ENCODE measurements around the gene VWDE.
"Not testable (repeated sequence)": the region's sequence is repeated elsewhere in the genome, so short reads cannot be mapped to it uniquely, and the experiment has no call there.

Gene VWDE

DNA sequence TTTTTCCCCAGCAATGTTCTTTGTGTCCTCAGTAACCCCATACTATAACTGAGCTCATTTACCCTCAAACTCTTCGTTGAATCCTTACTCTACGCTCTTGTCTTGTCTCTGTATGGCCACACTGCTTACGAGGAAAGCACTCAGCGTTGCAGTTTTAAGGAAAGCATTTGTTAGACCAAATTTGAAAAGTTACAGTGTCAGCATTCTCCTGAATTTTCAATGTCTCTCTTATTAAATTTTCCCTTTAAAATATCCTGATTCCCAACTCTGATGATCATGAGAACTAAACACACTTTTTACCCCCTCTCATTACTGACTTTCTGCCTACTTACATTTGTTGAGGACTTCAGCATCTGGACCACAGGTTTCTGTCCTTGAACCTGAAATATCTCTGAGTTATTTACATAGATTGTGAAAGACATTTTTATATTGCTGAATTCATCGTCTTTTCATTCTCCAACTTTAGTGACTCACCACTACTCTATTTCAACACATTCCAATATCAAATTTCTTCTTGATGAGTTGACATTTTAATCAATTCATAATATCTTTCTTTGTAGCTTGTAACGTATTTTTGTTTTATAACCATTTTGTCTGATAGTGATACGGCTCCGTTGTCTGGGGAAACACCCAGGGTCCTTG lies 19.8 kb upstream of the VWDE start:
- Histone ChIP-seq H3K9ac (ENCODE audit: low read length) (no peak overlapping the region), H3K4me3 (ENCODE audit: low read length) (no peak overlapping the region), H3K27me3 (ENCODE audit: control insufficient read depth, insufficient read depth, low read length) (no peaks in the 10 kb centered on the region), H3K36me3 (ENCODE audit: control insufficient read depth, insufficient read depth, low read length) (no peaks in the 10 kb centered on the region), H3K4me1 (ENCODE audit: control insufficient read depth, insufficient read depth, low read length) (no peaks in the 10 kb centered on the region), H3K9me3 (ENCODE audit: control insufficient read depth, low read length) (no peaks in the 10 kb centered on the region)

DNA sequence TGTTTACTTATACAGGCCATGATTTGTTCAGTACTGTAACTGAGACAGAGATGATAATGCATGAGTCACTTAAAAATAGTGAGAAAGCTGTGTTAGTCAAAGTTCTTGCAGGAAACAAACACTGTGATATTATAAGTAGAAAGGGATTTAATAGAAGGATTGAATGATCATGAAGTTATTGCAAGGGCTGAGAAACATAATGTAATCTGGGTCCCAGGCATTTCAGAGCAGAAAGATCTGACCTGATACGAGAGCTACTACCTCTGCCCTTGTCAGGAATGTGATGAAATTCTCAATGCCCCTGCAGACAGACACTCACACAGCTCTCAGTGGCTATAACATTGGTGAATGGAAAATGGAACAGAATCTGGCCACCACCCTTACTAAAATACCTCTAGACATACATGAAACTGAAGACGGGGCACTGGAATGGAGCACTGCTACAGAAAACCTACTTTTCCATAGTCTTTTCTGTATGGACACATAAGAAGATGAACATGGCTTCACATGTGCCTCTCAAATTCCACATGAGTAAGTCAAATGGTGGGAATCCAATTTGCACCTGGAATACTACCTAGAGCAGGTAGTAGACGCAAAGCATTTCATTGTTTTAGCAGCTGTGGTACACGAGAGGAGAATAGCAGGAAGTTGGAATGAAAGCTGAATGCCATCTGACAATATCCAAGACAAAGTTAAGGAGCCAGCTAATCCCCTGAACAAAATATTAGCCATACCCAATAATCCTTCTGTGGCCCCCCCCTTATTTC lies 19.1 kb upstream of the VWDE start:
- Histone ChIP-seq H3K9ac (ENCODE audit: low read length) (no peak overlapping the region), H3K36me3 (ENCODE audit: control insufficient read depth, insufficient read depth, low read length) (no peaks in the 10 kb centered on the region), H3K9me3 (ENCODE audit: control insufficient read depth, low read length) (no peaks in the 10 kb centered on the region), H3K4me1 (ENCODE audit: control insufficient read depth, insufficient read depth, low read length) (no peaks in the 10 kb centered on the region), H3K4me3 (ENCODE audit: low read length) (no peak overlapping the region), H3K27me3 (ENCODE audit: control insufficient read depth, insufficient read depth, low read length) (no peaks in the 10 kb centered on the region)

DNA sequence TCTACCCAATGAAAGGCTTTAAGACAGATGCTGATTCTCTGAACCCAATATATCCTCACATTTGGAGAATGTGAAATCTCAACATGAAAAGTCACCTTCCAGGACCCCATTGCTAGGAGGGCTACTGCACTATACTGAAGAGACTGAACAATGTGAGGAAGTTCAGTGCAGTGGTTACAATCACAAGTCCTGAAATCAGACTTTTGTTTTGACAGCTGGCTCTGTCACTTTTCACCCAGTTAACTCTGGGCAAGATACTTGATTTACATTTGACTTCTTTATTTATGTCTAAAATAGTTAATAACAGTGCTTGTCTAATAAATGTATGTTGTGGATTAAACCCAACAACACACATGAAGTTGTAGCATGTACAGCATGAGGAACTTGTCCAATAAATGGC lies 14.8 kb upstream of the VWDE start:
- no peaks in the 10 kb centered on the region for H3K27me3 ChIP-seq (ENCODE audit: control insufficient read depth, insufficient read depth, low read length)
- no peaks in the 10 kb centered on the region for H3K36me3 ChIP-seq (ENCODE audit: control insufficient read depth, insufficient read depth, low read length)
- H3K4me1 ChIP-seq (ENCODE audit: control insufficient read depth, insufficient read depth, low read length) = no peaks in the 10 kb centered on the region
- H3K9me3 ChIP-seq (ENCODE audit: control insufficient read depth, low read length) = no peaks in the 10 kb centered on the region
- no peak overlapping the region for H3K4me3 ChIP-seq (ENCODE audit: low read length)
- no peak overlapping the region for H3K9ac ChIP-seq (ENCODE audit: low read length)

DNA sequence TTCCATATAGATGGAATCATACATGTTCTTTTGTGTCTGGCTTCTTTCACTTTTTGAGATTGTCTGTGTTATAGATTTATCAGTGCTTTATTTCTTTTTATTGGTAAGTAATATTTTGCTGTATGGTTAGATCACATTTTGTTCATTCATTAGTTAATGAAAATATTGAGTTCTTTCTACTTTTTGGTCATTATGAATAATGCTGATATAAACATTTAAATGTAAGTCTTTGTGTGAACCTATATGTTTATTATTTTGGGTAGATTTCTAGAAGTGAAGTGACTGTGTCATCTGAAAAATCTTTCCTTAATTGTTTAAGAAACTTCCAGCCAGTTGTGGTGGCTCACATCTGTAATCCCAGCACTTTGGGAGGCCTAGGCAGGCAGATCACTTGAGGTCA lies 11.4 kb upstream of the VWDE start:
- Histone ChIP-seq H3K9ac (ENCODE audit: low read length) (no peak overlapping the region), H3K4me1 (ENCODE audit: control insufficient read depth, insufficient read depth, low read length) (no peaks in the 10 kb centered on the region), H3K4me3 (ENCODE audit: low read length) (no peak overlapping the region), H3K27me3 (ENCODE audit: control insufficient read depth, insufficient read depth, low read length) (no peaks in the 10 kb centered on the region), H3K9me3 (ENCODE audit: control insufficient read depth, low read length) (no peaks in the 10 kb centered on the region), H3K36me3 (ENCODE audit: control insufficient read depth, insufficient read depth, low read length) (no peaks in the 10 kb centered on the region)

DNA sequence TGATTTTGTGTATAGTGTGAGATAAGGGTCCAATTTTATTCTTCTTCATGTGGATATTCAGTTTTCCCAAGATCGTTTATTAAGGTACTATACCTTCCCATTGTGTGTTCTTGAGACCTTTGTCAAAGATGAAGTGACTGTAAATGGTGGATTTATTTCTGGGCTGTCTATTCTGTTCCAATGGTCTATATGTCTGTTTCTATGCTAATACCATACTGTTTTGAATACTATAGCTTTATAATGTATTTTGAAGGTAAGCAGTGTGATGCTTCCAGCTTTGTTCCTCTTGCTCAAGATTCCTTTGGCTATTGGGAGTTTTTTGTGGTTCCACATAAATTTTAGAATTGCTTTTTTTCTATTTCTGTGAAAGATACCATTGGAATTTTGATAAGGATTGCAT lies 8.7 kb upstream of the VWDE start:
- H3K9ac ChIP-seq (ENCODE audit: low read length) = no peak overlapping the region
- H3K9me3 ChIP-seq (ENCODE audit: control insufficient read depth, low read length) = no peaks in the 10 kb centered on the region
- H3K4me1 ChIP-seq (ENCODE audit: control insufficient read depth, insufficient read depth, low read length) = no peaks in the 10 kb centered on the region
- H3K4me3 ChIP-seq (ENCODE audit: low read length) = no peak overlapping the region
- H3K36me3 ChIP-seq (ENCODE audit: control insufficient read depth, insufficient read depth, low read length) = no peaks in the 10 kb centered on the region
- H3K27me3 ChIP-seq (ENCODE audit: control insufficient read depth, insufficient read depth, low read length) = no peaks in the 10 kb centered on the region

DNA sequence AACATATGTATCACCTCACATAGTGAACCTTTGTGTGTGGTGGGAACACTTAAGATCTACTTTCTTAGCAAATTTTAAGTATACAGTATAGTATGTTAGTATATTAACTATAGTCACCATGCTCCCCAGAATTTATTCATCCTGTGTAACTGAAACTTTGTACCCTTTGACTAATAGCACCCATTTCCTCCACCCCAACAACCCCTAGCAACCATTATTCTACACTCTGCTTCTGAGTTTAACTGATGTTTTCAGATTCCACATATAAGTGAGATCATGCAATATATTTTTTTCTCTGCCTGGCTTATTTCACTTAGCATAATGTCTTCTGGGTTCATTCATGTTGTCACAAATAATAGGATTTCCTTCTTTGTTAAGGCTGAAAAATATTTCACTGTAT lies 6.9 kb upstream of the VWDE start:
- Histone ChIP-seq H3K9me3 (ENCODE audit: control insufficient read depth, low read length) (no peaks in the 10 kb centered on the region), H3K4me1 (ENCODE audit: control insufficient read depth, insufficient read depth, low read length) (no peaks in the 10 kb centered on the region), H3K36me3 (ENCODE audit: control insufficient read depth, insufficient read depth, low read length) (no peaks in the 10 kb centered on the region), H3K4me3 (ENCODE audit: low read length) (no peak overlapping the region), H3K27me3 (ENCODE audit: control insufficient read depth, insufficient read depth, low read length) (no peaks in the 10 kb centered on the region), H3K9ac (ENCODE audit: low read length) (no peak overlapping the region)

DNA sequence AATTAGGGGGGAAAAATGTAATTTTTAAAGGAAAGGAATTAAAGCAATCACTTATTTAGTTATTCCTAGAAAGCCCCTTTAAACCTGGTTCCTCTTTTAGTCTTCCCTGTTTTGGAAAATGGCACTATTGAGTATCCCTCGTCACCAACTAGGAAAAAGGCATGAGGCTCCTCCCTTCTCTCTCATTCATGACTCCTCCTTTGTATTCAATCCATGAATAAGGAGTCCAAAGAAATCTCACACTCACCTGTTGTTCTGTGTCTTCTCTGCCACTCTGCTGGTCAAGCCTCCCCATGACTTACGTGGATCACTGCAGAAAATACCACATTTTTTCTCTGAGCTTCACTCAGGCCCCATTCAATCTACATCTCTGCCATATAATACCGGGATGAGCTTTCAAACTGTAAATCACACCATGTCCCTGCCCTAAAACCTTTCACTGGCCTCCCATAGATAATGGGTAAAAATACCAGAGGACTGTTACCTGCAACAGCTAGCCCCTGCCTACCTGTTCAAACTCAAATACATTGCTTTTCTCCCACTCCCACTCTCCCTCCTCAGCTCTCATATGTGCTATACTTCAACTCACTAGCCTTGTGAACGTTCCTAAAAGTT lies 5.5 kb upstream of the VWDE start:
- Histone ChIP-seq H3K4me3 (ENCODE audit: low read length) (no peak overlapping the region), H3K9me3 (ENCODE audit: control insufficient read depth, low read length) (no peaks in the 10 kb centered on the region), H3K4me1 (ENCODE audit: control insufficient read depth, insufficient read depth, low read length) (no peaks in the 10 kb centered on the region)

DNA sequence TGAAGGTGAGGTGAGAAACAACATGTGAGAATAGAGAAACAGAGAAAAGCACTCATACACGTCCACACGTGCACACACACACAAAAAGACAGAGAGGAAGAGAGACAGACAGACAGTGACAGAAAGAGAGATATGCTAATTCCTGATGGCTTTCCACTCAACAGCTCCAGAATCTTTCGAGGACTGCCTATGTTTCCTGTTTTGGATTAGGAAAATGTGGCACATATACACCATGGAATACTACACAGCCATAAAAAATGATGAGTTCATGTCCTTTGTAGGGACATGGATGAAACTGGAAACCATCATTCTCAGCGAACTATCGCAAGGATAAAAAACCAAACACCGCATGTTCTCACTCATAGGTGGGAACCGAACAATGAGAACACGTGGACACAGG lies 4.0 kb upstream of the VWDE start:
- H3K36me3 ChIP-seq (ENCODE audit: control insufficient read depth, insufficient read depth, low read length); H3K4me1 ChIP-seq (ENCODE audit: control insufficient read depth, insufficient read depth, low read length); H3K9me3 ChIP-seq (ENCODE audit: control insufficient read depth, low read length); H3K4me3 ChIP-seq (ENCODE audit: low read length); H3K9ac ChIP-seq (ENCODE audit: low read length): not testable (repeated sequence)
- peaks cover 18% of the 10 kb centered on the region for H3K27me3 ChIP-seq (ENCODE audit: control insufficient read depth, insufficient read depth, low read length)

More for the DNA sequence above, 5.5 kb upstream of the VWDE start:
- H3K36me3 ChIP-seq (ENCODE audit: control insufficient read depth, insufficient read depth, low read length) = no peaks in the 10 kb centered on the region
- peaks cover 3% of the 10 kb centered on the region for H3K27me3 ChIP-seq (ENCODE audit: control insufficient read depth, insufficient read depth, low read length)
- no peak overlapping the region for H3K9ac ChIP-seq (ENCODE audit: low read length)

DNA sequence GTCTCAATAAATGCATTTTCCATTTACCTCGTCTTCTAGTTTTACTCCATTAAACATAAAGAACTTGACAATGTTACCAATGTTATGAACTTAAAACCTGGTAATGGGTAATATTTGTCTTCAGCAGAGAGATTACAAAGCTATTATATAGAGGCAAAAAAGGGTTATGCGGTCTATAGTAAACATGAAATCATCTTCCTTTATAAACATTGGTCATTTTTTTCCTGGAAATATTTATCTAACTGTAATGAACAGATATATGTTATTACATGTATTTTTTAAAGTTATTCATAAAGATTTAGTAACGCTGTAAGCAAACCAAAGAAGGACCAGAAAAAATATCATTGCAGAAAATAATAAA lies 1.3 kb downstream of the VWDE start:
- Histone ChIP-seq H3K9ac (ENCODE audit: low read length) (no peak overlapping the region), H3K36me3 (ENCODE audit: control insufficient read depth, insufficient read depth, low read length) (no peaks in the 10 kb centered on the region), H3K9me3 (ENCODE audit: control insufficient read depth, low read length) (no peaks in the 10 kb centered on the region), H3K4me3 (ENCODE audit: low read length) (no peak overlapping the region), H3K27me3 (ENCODE audit: control insufficient read depth, insufficient read depth, low read length) (peaks cover 18% of the 10 kb centered on the region), H3K4me1 (ENCODE audit: control insufficient read depth, insufficient read depth, low read length) (no peaks in the 10 kb centered on the region)

DNA sequence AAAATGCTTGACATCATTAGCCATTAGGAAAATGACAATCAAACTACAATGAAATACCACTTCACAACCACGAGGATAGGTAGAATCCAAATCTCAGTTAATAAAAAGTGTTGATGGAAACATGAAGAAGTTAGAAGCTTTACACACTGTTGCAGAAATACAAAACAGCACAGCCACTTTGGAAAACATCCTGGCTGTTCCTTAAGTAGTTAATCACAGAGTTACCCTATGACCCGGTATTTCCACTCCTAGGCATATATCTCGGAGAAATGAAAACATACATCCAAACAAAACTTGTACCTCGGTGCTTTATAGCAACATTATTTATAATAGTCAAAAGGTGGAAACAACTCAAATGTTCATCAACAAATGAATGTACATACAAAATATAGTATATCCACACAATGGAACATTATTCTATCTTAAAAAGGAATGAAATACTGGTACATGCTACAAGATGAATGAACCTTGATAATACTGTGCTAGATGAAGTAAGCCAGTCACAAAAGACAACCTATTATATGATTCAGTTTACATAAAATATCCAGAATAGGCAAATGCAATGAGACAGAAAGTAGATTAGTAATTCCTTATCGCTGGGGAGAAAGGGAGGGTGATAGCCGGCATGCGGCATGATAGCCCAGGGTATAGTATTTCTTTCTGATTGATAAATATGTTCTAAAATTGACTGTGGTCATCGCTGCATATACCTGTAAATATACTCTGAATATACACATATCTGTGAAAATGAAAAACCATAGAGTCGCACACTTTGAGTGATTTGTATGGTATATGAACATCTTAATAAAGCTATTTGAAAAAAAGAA lies 1.9 kb downstream of the VWDE start:
- Histone ChIP-seq H3K4me3 (ENCODE audit: low read length) (no peak overlapping the region), H3K27me3 (ENCODE audit: control insufficient read depth, insufficient read depth, low read length) (peaks cover 18% of the 10 kb centered on the region), H3K9me3 (ENCODE audit: control insufficient read depth, low read length) (no peaks in the 10 kb centered on the region), H3K4me1 (ENCODE audit: control insufficient read depth, insufficient read depth, low read length) (no peaks in the 10 kb centered on the region), H3K36me3 (ENCODE audit: control insufficient read depth, insufficient read depth, low read length) (no peaks in the 10 kb centered on the region), H3K9ac (ENCODE audit: low read length) (no peak overlapping the region)

DNA sequence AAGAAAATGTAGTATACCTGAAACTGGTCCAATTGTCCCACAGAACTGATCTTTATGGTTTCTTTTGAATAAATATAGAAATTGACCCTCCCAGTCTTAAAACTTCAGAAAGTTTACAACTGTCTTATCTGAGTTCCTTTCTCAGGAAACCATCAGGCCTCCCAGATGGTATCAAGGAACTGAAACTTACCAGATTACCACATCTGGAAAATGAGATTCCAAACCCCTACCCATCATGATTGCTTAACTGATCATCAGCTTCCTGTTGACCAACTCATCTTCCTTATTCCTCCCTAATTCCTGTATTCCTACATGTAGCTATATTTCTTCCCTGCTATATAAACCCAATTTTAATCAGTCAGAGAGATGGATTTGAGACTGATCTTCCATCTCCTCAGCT lies 5.5 kb downstream of the VWDE start:
- peaks cover 4% of the 10 kb centered on the region for H3K27me3 ChIP-seq (ENCODE audit: control insufficient read depth, insufficient read depth, low read length)
- H3K4me3 ChIP-seq (ENCODE audit: low read length) = no peak overlapping the region

DNA sequence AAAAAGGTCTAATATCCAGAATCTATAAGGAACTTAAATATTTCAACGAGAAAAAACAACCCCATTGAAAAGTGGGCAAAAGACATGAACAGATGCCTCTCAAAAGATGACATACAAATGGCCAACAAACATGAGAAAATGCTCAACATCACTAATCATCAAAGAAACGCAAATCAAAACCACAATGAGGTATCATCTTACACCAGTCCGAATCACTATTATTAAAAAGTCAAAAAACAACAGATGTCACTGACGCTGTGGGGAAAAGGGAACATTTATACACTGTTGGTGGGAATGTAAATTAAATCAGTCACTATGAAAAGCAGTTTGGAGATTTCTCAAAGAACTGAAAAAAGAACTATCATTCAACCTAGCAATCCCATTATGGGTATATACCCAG lies 6.0 kb downstream of the VWDE start:
- H3K4me1 ChIP-seq (ENCODE audit: control insufficient read depth, insufficient read depth, low read length) = no peaks in the 10 kb centered on the region
- H3K36me3 ChIP-seq (ENCODE audit: control insufficient read depth, insufficient read depth, low read length) = no peaks in the 10 kb centered on the region
- H3K9me3 ChIP-seq (ENCODE audit: control insufficient read depth, low read length) = no peaks in the 10 kb centered on the region
- no peak overlapping the region for H3K9ac ChIP-seq (ENCODE audit: low read length)
- H3K4me3 ChIP-seq (ENCODE audit: low read length) = no peak overlapping the region
- no peaks in the 10 kb centered on the region for H3K27me3 ChIP-seq (ENCODE audit: control insufficient read depth, insufficient read depth, low read length)

More for the DNA sequence above, 5.5 kb downstream of the VWDE start:
- no peaks in the 10 kb centered on the region for H3K4me1 ChIP-seq (ENCODE audit: control insufficient read depth, insufficient read depth, low read length)
- no peaks in the 10 kb centered on the region for H3K9me3 ChIP-seq (ENCODE audit: control insufficient read depth, low read length)
- no peak overlapping the region for H3K9ac ChIP-seq (ENCODE audit: low read length)
- no peaks in the 10 kb centered on the region for H3K36me3 ChIP-seq (ENCODE audit: control insufficient read depth, insufficient read depth, low read length)
